Measurements from ENCODE around the gene DDC.
A peak's percentile ranks its signal among the peaks of the same experiment; 100 is the strongest.

DDC gene

DNA sequence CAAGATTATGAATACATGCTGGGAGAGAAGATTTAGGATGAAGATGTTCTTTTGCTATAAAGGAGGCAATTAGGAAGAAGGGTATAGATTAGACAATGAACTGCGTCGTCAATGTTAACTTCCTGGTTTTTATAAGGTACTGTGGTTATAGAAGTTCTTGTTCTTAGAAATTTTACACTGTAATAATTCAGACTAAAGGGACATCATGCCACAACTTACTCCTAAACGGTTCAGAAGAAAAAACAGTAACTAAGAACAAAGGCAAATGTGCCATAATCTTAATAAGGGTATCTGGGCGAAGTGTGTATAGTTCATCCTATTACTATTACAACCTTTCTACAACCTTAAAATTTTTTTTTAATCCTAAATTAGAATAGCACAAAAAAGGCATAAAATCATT is 31.3 kb upstream of the DDC start:
- TF ChIP-seq BACH2 (CRISPR knock-in tag; IDR thresholded peaks at IDR 0.05; ENCODE audit: borderline replicate concordance) (no peak), ZNF70 (CRISPR knock-in tag; IDR thresholded peaks at IDR 0.05) (no peak), CSDC2 (CRISPR knock-in tag; IDR thresholded peaks at IDR 0.05) (no peak), ARNTL (CRISPR knock-in tag; IDR thresholded peaks at IDR 0.05; ENCODE audit: borderline replicate concordance, low read depth) (no peak), ZNF8 (CRISPR knock-in tag; IDR thresholded peaks at IDR 0.05) (no peak), GLIS3 (CRISPR knock-in tag; IDR thresholded peaks at IDR 0.05) (no peak), TCF4 (CRISPR knock-in tag; IDR thresholded peaks at IDR 0.05; ENCODE audit: borderline replicate concordance) (no peak), ZFP3 (CRISPR knock-in tag; IDR thresholded peaks at IDR 0.05) (no peak), TOX (CRISPR knock-in tag; IDR thresholded peaks at IDR 0.05; ENCODE audit: borderline replicate concordance) (no peak), ZFP30 (CRISPR knock-in tag; IDR thresholded peaks at IDR 0.05) (no peak), PPARA (CRISPR knock-in tag; IDR thresholded peaks at IDR 0.05; ENCODE audit: borderline replicate concordance) (no peak), ESRRG (CRISPR knock-in tag; IDR thresholded peaks at IDR 0.05) (no peak), ZC3H10 (CRISPR knock-in tag; IDR thresholded peaks at IDR 0.05) (no peak), SNAI2 (CRISPR knock-in tag; IDR thresholded peaks at IDR 0.05) (no peak), RARB (CRISPR knock-in tag; IDR thresholded peaks at IDR 0.05) (no peak), OSR1 (CRISPR knock-in tag; IDR thresholded peaks at IDR 0.05) (no peak)
- TF ChIP-seq, protein P1, sequence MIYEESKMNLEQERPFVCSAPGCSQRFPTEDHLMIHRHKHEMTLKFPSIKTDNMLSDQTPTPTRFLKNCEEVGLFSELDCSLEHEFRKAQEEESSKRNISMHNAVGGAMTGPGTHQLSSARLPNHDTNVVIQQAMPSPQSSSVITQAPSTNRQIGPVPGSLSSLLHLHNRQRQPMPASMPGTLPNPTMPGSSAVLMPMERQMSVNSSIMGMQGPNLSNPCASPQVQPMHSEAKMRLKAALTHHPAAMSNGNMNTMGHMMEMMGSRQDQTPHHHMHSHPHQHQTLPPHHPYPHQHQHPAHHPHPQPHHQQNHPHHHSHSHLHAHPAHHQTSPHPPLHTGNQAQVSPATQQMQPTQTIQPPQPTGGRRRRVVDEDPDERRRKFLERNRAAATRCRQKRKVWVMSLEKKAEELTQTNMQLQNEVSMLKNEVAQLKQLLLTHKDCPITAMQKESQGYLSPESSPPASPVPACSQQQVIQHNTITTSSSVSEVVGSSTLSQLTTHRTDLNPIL (CRISPR knock-in tag; IDR thresholded peaks at IDR 0.05; ENCODE audit: low read depth): no peak
- TF ChIP-seq, protein P2, sequence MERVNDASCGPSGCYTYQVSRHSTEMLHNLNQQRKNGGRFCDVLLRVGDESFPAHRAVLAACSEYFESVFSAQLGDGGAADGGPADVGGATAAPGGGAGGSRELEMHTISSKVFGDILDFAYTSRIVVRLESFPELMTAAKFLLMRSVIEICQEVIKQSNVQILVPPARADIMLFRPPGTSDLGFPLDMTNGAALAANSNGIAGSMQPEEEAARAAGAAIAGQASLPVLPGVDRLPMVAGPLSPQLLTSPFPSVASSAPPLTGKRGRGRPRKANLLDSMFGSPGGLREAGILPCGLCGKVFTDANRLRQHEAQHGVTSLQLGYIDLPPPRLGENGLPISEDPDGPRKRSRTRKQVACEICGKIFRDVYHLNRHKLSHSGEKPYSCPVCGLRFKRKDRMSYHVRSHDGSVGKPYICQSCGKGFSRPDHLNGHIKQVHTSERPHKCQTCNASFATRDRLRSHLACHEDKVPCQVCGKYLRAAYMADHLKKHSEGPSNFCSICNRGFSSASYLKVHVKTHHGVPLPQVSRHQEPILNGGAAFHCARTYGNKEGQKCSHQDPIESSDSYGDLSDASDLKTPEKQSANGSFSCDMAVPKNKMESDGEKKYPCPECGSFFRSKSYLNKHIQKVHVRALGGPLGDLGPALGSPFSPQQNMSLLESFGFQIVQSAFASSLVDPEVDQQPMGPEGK (CRISPR knock-in tag; IDR thresholded peaks at IDR 0.05; ENCODE audit: borderline replicate concordance): no peak
- TF ChIP-seq, protein P3, sequence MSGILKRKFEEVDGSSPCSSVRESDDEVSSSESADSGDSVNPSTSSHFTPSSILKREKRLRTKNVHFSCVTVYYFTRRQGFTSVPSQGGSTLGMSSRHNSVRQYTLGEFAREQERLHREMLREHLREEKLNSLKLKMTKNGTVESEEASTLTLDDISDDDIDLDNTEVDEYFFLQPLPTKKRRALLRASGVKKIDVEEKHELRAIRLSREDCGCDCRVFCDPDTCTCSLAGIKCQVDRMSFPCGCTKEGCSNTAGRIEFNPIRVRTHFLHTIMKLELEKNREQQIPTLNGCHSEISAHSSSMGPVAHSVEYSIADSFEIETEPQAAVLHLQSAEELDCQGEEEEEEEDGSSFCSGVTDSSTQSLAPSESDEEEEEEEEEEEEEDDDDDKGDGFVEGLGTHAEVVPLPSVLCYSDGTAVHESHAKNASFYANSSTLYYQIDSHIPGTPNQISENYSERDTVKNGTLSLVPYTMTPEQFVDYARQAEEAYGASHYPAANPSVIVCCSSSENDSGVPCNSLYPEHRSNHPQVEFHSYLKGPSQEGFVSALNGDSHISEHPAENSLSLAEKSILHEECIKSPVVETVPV (CRISPR knock-in tag; IDR thresholded peaks at IDR 0.05): no peak
- TF ChIP-seq, protein P4, sequence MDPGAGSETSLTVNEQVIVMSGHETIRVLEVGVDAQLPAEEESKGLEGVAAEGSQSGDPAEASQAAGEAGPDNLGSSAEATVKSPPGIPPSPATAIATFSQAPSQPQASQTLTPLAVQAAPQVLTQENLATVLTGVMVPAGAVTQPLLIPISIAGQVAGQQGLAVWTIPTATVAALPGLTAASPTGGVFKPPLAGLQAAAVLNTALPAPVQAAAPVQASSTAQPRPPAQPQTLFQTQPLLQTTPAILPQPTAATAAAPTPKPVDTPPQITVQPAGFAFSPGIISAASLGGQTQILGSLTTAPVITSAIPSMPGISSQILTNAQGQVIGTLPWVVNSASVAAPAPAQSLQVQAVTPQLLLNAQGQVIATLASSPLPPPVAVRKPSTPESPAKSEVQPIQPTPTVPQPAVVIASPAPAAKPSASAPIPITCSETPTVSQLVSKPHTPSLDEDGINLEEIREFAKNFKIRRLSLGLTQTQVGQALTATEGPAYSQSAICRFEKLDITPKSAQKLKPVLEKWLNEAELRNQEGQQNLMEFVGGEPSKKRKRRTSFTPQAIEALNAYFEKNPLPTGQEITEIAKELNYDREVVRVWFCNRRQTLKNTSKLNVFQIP (CRISPR knock-in tag; IDR thresholded peaks at IDR 0.05; ENCODE audit: borderline replicate concordance, low read depth): no peak
- no peak for ATAC-seq

DNA sequence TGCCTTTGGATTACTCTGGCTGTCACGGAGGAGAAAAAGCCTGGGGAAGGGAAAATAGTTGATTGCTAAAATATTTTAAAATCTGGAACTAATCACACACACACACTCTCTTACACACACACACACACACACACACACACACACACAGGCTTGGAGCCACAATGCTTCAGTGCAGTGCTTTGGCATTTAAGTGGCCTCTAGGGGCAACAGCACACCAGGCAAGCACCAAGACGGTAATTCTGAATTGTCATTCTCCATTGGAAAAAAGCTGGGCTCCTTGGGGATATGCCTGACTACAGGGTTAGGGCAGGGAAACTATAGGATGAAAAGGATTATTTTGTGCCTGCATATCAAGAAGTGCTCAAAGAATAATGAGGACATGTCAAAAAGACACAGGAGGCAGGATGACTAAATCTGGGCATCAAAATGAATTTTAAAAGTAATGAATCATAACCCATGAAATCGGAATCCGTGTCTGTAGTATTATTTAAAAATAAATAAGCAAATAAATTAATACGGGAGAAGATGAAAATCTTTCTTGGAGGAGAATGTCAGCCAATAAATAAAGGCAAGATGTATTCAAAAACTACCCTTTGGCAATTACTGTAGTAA is 30.4 kb upstream of the DDC start:
- ATAC-seq: peak; percentile 86
- TF ChIP-seq ISL1 (CRISPR knock-in tag; IDR thresholded peaks at IDR 0.05) (no peak), ZFP30 (CRISPR knock-in tag; IDR thresholded peaks at IDR 0.05) (no peak), RARB (CRISPR knock-in tag; IDR thresholded peaks at IDR 0.05) (no peak), GLIS3 (CRISPR knock-in tag; IDR thresholded peaks at IDR 0.05) (no peak), TCF4 (CRISPR knock-in tag; IDR thresholded peaks at IDR 0.05; ENCODE audit: borderline replicate concordance) (peak; percentile 49; the same call in 1 of the 2 replicates), OSR1 (CRISPR knock-in tag; IDR thresholded peaks at IDR 0.05) (no peak), CSDC2 (CRISPR knock-in tag; IDR thresholded peaks at IDR 0.05) (no peak)
- TF ChIP-seq, protein P5, sequence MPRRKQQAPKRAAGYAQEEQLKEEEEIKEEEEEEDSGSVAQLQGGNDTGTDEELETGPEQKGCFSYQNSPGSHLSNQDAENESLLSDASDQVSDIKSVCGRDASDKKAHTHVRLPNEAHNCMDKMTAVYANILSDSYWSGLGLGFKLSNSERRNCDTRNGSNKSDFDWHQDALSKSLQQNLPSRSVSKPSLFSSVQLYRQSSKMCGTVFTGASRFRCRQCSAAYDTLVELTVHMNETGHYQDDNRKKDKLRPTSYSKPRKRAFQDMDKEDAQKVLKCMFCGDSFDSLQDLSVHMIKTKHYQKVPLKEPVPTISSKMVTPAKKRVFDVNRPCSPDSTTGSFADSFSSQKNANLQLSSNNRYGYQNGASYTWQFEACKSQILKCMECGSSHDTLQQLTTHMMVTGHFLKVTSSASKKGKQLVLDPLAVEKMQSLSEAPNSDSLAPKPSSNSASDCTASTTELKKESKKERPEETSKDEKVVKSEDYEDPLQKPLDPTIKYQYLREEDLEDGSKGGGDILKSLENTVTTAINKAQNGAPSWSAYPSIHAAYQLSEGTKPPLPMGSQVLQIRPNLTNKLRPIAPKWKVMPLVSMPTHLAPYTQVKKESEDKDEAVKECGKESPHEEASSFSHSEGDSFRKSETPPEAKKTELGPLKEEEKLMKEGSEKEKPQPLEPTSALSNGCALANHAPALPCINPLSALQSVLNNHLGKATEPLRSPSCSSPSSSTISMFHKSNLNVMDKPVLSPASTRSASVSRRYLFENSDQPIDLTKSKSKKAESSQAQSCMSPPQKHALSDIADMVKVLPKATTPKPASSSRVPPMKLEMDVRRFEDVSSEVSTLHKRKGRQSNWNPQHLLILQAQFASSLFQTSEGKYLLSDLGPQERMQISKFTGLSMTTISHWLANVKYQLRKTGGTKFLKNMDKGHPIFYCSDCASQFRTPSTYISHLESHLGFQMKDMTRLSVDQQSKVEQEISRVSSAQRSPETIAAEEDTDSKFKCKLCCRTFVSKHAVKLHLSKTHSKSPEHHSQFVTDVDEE (CRISPR knock-in tag; IDR thresholded peaks at IDR 0.05): no peak
